Activated CD4-positive, alpha-beta T cell treated with anti-CD3 and anti-CD28 coated beads, Interleukin-2, amount 50 U/mL, for 4 hours (primary cell): ENCODE measurements around the gene CCDC142.

Experiments used
- DNase-seq, 2 experiments: peaks; one replicate each; pipeline ENCODE4 v3.0.0-alpha.2; 2020

Gene CCDC142

DNA sequence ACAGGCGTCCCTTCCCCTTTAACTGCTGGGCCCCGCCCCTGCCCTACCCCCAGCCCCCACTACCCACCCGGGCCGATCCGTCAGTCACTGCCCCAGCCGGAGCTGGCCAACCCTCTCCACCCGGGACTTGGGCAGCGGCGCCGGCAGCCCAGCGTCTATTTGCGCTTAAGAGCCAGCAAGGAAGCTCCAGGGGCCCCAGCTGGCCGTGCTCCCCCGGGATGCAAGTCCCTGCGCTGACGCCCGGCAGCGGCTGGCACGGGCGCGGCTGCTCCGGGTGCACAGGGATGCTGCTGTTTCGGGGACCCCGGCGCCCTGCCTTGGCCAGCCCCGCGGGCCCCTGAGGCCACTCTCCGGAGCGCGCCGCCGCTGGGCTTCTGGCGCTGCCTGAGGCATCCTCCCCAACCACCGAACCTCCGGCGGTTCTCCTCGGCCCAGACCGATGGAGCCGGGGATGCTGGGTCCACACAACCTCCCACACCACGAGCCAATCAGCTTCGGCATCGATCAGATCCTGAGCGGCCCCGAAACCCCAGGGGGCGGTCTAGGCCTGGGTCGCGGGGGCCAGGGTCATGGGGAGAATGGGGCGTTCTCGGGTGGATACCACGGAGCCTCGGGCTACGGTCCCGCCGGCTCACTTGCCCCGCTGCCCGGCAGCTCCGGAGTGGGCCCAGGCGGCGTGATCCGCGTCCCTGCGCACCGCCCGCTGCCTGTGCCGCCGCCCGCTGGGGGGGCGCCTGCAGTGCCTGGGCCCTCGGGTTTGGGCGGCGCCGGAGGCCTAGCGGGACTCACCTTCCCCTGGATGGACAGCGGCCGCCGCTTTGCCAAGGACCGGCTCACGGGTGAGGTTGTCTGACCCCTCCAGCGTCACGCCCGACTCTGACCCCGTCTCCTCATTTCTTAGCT is 31.8 kb upstream of the CCDC142 start, which contains the start of gene TLX2:
TLX2 (plus strand) TSS at position 83 of the 903 bp plus-strand sequence; CDS start at position 440, 357 bp downstream.
- no peak for DNase-seq

DNA sequence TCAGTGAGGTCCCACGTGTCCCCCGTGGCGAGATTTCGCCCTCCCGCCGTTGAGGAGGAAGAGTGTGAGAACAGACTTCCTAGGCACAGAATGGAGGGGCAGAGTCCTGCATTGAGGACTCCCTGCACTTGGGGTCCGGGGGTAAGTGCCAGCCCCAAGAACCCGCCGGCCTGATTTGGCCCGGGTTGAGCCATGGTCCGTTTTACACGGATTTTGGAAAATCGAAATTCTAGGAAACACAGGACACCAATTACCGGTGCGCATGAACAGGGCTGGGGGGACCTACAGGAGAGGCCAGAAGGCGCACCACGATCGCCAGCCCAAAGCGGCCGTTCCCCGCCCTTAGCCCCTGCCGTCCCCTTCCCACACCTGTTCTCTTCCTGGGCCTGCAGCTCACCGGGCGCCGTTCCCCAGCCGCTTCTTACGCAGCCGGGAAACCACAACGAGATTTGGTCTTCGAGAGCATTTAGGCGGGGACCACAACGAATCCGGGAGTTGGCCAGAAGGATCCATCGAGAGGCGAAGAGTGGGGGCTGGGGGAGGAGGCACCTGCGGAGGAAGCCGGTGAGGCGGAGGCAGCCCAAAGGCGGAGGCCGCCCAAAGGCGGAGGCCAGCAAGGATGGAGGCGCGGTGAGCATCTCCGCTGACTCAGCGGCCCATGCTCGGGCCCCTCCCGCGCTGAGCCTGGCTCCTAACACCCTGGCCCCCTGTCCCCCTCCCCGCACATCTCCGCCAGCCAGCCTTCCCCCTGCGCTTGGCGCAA is 31.0 kb upstream of the CCDC142 start:
- DNase-seq: no peak

- no peak for DNase-seq
These were observed 30.2 kb upstream of the CCDC142 start for GRCh38 chr2:74512744-74513604.

GRCh38 chr2:74511104-74511989 is 28.5 kb upstream of the CCDC142 start:
- DNase-seq: no peak

GRCh38 chr2:74510272-74510671 is 27.5 kb upstream of the CCDC142 start:
- DNase-seq: no peak

GRCh38 chr2:74507926-74508520 is 25.2 kb upstream of the CCDC142 start:
- DNase-seq: no peak

DNA sequence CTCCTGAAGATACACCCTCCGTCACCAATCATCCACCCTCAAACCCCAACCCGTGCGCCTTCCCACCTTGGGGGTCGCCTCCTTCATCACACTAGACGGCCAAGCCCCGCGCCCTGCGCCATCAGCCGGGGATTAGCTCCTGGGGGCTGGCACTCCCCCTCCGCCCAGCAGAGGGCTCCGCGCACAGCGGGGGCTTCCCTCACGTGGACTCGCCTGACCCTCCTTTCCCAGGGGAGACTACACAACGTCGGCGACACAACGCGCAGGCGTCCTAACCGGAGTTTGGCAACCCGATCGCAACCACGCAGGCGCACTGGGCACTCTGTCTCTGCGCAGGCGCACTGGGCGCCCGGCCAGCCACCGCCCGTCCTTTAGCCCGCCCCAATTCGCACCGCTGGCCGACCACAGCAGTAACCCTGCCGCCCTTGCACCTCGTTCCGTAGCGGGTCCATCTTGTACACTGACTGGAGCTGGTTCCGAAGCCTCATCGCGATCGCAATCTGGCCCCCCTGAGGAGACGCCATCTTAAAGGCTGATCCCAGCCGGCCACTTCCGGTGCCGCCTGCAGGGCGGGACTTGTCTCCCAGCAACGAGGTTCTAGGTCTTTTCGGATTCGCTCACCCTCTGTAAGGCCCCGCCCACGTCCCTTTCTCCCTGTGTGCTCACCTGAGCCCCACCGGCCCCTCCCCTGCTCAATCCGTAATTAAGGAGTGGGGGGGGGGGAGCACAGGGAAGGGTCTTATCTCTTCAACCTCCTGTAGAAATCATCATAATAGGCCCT is 24.5 kb upstream of the CCDC142 start, which contains the start of gene PCGF1:
PCGF1 (minus strand) TSS at position 551 of the 781 bp plus-strand sequence; CDS start at position 524, 27 bp downstream.
- peak; percentile 99 for DNase-seq

- no peak for DNase-seq
These were observed 22.8 kb upstream of the CCDC142 start for GRCh38 chr2:74505448-74506246.

DNA sequence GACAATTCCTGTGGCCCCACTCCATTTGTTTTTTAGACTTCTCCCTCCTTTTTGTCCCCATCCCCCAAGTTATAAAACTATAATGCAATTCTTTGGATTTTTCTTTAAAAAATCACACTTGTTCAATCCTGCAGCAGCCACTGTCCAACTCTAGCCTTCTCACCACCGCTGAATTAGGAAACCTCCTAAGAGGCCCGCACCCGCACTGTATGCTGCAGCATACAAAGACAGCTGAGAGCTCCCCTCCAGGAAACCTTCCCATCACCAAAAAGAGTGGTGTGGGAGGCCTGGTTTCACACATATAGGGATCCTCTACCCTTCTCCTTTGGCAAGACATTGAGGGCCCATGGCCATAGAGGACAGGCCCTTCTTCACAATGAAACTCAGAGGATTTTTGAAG is 21.8 kb upstream of the CCDC142 start:
- DNase-seq: no peak

DNA sequence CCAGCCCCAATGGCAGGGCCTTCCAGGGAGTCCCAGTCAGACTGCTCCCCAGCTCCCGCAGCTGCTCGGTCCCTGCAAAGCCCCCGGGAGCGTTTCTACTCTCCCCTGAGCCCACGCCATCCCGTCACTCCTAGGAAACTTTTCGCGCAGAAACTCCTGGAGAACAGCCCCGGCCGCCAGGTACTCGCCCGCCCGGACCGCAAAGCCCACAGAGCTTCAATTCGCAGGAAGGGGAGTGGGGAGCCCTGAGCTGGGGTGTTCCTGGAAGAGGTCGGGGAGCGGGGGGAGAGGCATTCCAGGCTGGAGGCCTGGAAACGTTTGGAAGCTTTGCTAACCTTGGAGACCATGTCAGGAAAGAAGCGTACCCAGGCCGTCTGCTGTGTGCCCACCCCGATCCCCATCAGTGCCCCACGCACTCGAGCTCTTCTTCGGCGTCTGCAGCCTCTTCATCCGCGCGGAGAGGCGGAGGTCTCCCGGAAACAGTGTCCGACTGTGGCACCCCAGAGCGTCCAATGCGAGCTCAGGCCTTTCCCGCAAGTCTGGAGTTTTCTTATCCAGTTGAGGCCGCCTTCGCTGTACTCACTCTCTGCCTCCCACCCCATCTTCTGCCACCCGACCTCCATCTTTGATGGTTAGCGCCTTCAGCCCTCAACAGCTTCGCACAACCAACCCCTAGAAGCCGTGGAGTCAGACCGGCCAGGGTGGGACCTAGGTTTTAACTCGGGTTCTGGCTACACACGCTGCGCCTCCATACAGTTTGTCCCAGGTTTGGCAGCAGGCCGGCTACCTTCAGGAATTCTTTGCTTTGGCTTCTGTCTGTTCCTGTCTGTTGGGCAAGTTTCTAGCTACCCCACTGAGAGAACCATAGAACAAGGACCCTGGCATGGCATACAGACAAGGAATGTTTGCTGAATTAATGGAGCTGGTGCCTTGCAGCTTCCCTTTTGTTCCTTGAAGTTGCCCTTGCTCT is 21.0 kb upstream of the CCDC142 start:
- no peak for DNase-seq

DNA sequence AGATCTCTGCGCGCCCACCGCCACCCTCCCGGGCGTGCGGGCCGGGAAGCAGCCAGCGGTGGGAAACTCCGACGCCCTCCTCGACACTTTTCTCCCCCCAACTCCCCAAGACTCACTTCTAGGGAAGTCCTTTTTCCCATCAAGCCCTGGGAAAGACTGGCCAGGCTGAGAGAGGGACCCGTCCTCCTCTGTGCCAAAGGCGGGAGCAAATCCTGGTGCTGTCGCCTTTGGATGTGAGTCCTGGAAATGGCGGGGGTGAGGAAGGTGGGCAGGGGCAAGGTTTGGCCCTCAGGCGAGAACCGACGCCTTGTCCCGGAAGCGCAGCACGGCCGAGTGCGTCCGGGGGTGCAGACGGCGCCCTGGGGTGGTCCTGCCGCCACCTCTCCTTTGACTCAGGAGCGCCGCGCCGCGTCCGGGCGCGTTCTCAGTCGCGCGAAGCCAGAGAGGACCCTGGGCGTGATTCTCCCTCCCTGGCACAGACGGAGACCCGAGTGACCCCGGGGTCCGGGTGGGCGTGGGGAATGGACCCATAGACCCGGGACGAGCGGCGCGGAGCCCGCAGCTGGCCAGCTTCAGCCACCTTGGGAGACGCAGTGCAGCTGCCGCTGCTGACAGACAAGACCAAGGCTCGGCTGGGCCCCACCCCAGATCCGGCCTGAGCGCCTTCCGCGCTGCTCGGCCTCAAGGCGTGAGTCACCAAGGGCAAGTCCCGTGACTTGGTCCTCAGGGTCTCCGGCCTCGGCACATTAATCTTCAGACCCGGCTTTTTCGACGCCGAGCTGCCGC is 20.1 kb upstream of the CCDC142 start:
- no peak for DNase-seq

GRCh38 chr2:74502147-74502719 is 19.4 kb upstream of the CCDC142 start:
- DNase-seq: no peak

DNA sequence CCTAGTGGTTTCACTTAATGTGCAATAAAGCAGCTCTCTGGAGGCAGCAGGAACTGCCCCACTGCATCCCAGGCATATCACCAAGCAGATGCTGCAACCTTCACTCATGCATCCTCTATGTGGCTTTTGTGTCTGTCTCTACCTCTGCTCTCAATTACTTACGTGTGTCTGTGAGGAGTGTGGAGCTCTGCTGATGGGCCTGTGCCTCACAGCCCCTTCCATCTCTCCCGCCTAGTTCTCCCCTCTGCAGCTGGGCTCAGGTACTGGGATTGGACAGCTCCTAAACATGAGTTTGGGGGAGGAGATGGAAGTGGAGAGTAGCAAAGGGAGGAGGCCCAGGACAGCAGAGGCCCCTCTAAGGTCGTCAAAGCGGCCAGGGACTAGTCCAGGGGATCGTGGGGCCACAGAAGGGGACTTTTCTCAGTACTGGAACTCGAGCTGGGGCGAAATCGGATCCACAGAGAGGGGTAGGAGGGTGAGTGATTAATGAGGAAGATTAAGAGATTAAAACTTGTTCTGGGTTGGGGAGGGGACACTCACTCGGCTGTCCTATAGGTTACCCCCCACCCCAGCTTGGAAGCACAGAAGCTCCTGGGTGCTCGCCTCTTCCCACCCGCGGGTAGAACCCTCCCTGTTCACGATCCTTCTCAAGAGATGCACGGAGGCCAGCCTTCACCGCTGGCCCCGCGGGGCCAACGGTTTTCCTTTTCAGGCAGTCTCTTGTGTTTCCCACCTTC is 18.7 kb upstream of the CCDC142 start:
- DNase-seq: no peak

DNA sequence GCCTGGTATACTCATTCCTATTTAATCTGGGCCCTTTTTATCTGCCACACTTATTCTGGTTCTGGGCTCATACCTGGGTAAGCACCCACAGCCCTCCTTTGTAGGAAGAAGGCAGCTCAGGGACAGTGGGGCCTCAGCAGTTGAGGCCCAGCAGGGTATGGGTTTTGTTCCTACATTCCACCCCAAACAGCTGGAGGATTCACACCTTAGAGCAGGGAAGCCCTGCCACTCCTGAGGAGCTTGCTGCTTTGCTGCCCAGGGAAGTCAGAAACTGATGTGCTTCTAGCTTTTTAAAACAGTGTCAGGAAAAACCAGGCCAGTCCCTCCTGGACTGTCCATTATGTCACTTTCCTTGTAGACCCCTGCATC is 17.8 kb upstream of the CCDC142 start:
- no peak for DNase-seq

DNA sequence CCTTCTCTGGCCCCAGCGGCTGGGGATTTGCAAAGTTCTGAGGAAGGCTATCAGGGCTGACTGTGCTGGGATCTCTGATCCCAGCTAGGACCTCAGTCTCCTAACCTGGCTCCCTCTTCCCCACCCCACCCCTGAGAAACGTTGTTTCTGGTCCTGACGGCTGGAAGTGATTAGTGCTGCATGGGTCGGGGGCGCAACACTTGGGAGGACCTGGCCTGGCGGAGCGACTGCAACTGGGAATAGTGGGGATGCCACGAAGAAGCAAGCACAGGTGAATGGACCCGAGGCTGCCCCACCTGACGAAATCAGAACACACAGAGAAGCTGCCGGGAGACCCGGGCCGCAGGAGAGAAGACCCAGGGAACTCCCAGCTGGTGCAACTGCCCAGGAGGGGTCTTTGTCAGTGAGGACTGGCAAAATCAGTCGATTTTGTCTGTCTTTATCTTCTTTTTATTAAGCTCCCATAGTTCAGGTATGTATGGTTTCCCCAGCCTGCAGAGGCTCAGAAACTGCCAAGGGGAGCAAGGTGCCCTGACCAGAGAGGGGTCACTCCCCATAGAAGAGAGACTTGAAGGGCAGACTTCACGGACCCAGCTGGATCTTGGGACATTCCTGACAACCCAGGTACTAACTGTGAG is 17.3 kb upstream of the CCDC142 start:
- no peak for DNase-seq
